HCT116 (cell line): ENCODE measurements around the gene DHX34. TPM values are rescaled to one million over a fixed set of nuclear protein-coding genes. Genes with fewer than 3 reads are reported as not detected.

Experiments used
- ATAC-seq: fragments of 200-7000 bp; cut with Tn5 transposase; 2 replicates; pipeline ENCODE4 v1.9.1; 2020; ENCODE audit warnings: mild to moderate bottlenecking, moderate library complexity
- BruUV-seq: library from RNA; stranded (reverse); fragments of 400-500 nt; replicated peaks from 2 replicates; lab custom pipeline; 2021; lab: Mats Ljungman, UMichigan
- CTCF ChIA-PET: fragments of 300-600 bp; sonication (Branson Sonifier 250); formaldehyde crosslinking; loops from one replicate; lab custom pipeline; 2021; ENCODE audit warnings: antibody characterized with exemption; lab: Charles Lee
- POLR2A ChIA-PET: fragments of 300-600, 350-600 bp; sonication (Branson Sonifier 250); formaldehyde crosslinking; loops from one replicate; lab custom pipeline; 2021; ENCODE audit warnings: antibody characterized with exemption; lab: Charles Lee
- RAD21 ChIA-PET, 2 experiments: fragments of 300-600 bp; sonication (Branson Sonifier 250); formaldehyde crosslinking; loops; one replicate each; lab custom pipeline; 2023; ENCODE audit warnings: low total read pairs in 2 of 2; ENCODE audit not compliant: uncharacterized antibody in 2 of 2, unreplicated experiment in 2 of 2, low non-redundant PET in 1 of 2; lab: Charles Lee
- DNase-seq: peaks from one replicate; pipeline ENCODE4 v3.0.0-alpha.2; 2010; ENCODE audit warnings: low read depth, low spot score
- H2AFZ ChIP-seq: fragments of 200-600 bp; shearing (Covaris generic), sonication (generic); 2 replicates; pipeline ENCODE4 v1.6.1; 2017; ENCODE audit warnings: low read depth, mixed run types, mixed read lengths, antibody characterized with exemption, low read length; ENCODE audit not compliant: poor library complexity, severe bottlenecking
- H3K27ac ChIP-seq: 2 replicates; pipeline ENCODE4 v1.5.1; 2012; ENCODE audit warnings: low read depth, low read length
- H3K27me3 ChIP-seq: fragments of 200-600 bp; sonication (generic); 2 replicates; pipeline ENCODE4 v1.6.1; 2016; ENCODE audit warnings: mixed run types, low read length, mixed read lengths; ENCODE audit not compliant: insufficient read depth
- H3K36me3 ChIP-seq, 2 experiments: fragments of 200-500 bp in 1 of 2; fragments of 200-600 bp in 1 of 2; sonication (Bioruptor generic) in 1 of 2; sonication (generic) in 1 of 2; 2 replicates each; pipeline versions ENCODE4 v1.5.1 to v1.6.1; 2014 to 2016; ENCODE audit warnings: low read length in 2 of 2, inconsistent platforms in 1 of 2, mixed read lengths in 1 of 2, mixed run types in 1 of 2; ENCODE audit not compliant: insufficient read depth in 2 of 2, control insufficient read depth in 1 of 2
- H3K4me1 ChIP-seq, 2 experiments: fragments of 200-600 bp in 1 of 2; sonication (generic) in 1 of 2; 2 replicates each; pipeline versions ENCODE4 v1.5.1 to v1.6.1; 2012 to 2017; ENCODE audit warnings: low read length in 2 of 2, inconsistent platforms in 1 of 2, mild to moderate bottlenecking in 1 of 2, mixed read lengths in 1 of 2, mixed run types in 1 of 2, moderate library complexity in 1 of 2; ENCODE audit not compliant: insufficient read depth in 2 of 2, control insufficient read depth in 1 of 2
- H3K4me2 ChIP-seq: fragments of 200-600 bp; sonication (generic); 2 replicates; pipeline ENCODE4 v1.6.1; 2017; ENCODE audit warnings: mixed run types, low read length, mixed read lengths
- H3K4me3 ChIP-seq, 2 experiments: fragments of 200-600 bp in 1 of 2; sonication (generic) in 1 of 2; replicated peaks in 1 of 2; 2 replicates each; pipeline ENCODE4 v1.5.1; 2011 to 2016; ENCODE audit warnings: low read length in 2 of 2, control low read depth in 1 of 2, low read depth in 1 of 2, mild to moderate bottlenecking in 1 of 2, mixed read lengths in 1 of 2, mixed run types in 1 of 2
- H3K79me2 ChIP-seq: fragments of 200-600 bp; sonication (generic); 2 replicates; pipeline ENCODE4 v1.6.1; 2017; ENCODE audit warnings: mild to moderate bottlenecking, mixed run types, low read length, moderate library complexity, mixed read lengths; ENCODE audit not compliant: insufficient read depth
- H3K9ac ChIP-seq: fragments of 200-600 bp; sonication (generic); 2 replicates; pipeline ENCODE4 v1.6.1; 2016; ENCODE audit warnings: low read length, mixed read lengths
- H3K9me2 ChIP-seq: fragments of 200-600 bp; sonication (generic), shearing (Covaris generic); 2 replicates; pipeline ENCODE4 v1.6.1; 2017; ENCODE audit warnings: mixed run types, mild to moderate bottlenecking, moderate library complexity; ENCODE audit not compliant: insufficient read depth
- H3K9me3 ChIP-seq, 2 experiments: fragments of 200-500 bp in 1 of 2; fragments of 200-600 bp in 1 of 2; sonication (Bioruptor generic) in 1 of 2; sonication (generic) in 1 of 2; 2 replicates each; pipeline ENCODE4 v1.6.1; 2014 to 2017; ENCODE audit warnings: low read length in 2 of 2, mixed read lengths in 2 of 2, inconsistent platforms in 1 of 2, low read depth in 1 of 2, mild to moderate bottlenecking in 1 of 2, mixed run types in 1 of 2, moderate library complexity in 1 of 2; ENCODE audit not compliant: control insufficient read depth in 1 of 2, insufficient read depth in 1 of 2
- H4K20me1 ChIP-seq: fragments of 200-600 bp; sonication (generic), shearing (Covaris generic); 2 replicates; pipeline ENCODE4 v1.6.1; 2017; ENCODE audit warnings: mixed run types, mild to moderate bottlenecking, moderate library complexity; ENCODE audit not compliant: insufficient read depth
- CBX3 ChIP-seq: IDR thresholded peaks from 2 replicates; pipeline ENCODE4 v1.6.1; 2012; ENCODE audit warnings: low read depth
- CEBPB ChIP-seq: IDR thresholded peaks from 2 replicates; pipeline ENCODE4 v1.6.1; 2012; ENCODE audit warnings: low read depth
- EGR1 ChIP-seq: IDR thresholded peaks from 2 replicates; pipeline ENCODE4 v1.6.1; 2012; ENCODE audit warnings: low read depth
- ELF1 ChIP-seq: IDR thresholded peaks from 2 replicates; pipeline ENCODE4 v1.6.1; 2012; ENCODE audit warnings: low read depth, borderline replicate concordance
- EZH2 ChIP-seq: fragments of 200-600 bp; sonication (generic); IDR thresholded peaks from 2 replicates; pipeline ENCODE4 v1.6.1; 2017; ENCODE audit warnings: antibody characterized with exemption, mixed run types
- REST ChIP-seq: IDR thresholded peaks from 2 replicates; pipeline ENCODE4 v1.6.1; 2012; ENCODE audit warnings: low read depth
- SIN3A ChIP-seq: IDR thresholded peaks from 2 replicates; pipeline ENCODE4 v1.6.1; 2012; ENCODE audit warnings: low read depth
- SP1 ChIP-seq: IDR thresholded peaks from 2 replicates; pipeline ENCODE4 v1.6.1; 2012; ENCODE audit warnings: low read depth
- SRF ChIP-seq: IDR thresholded peaks from 2 replicates; pipeline ENCODE4 v1.6.1; 2012; ENCODE audit warnings: low read depth
- TCF7L2 ChIP-seq: IDR thresholded peaks from 2 replicates; pipeline ENCODE4 v1.7.0; 2011; ENCODE audit warnings: borderline replicate concordance, inconsistent platforms; ENCODE audit not compliant: insufficient read depth, insufficient read length; ENCODE audit errors: extremely low read depth
- YY1 ChIP-seq: IDR thresholded peaks from 2 replicates; pipeline ENCODE4 v1.6.1; 2011; ENCODE audit warnings: low read length, low read depth, moderate library complexity, mild to moderate bottlenecking; ENCODE audit not compliant: insufficient replicate concordance; ENCODE audit errors: extremely low read depth
- ZNF274 ChIP-seq: fragments of 200-500 bp; sonication (Bioruptor generic); IDR thresholded peaks from 2 replicates; pipeline ENCODE4 v1.6.1; 2014; ENCODE audit warnings: mild to moderate bottlenecking, low read depth, low read length, inconsistent platforms
- intact Hi-C: fragments of 100-400 bp; cut with micrococcal nuclease; formaldehyde crosslinking; loops from 2 replicates; pipeline ENCODE4 v1.10.0; 2022
- total RNA-seq: library from RNA; stranded (reverse); gene quantifications from one replicate; pipeline ENCODE4 v1.2.1, GENCODE V29; 2021; ENCODE audit not compliant: unreplicated experiment
- TF ChIP-seq, protein P1 (sequence below): IDR thresholded peaks from 2 replicates; pipeline ENCODE4 v1.6.1; 2012
- TF ChIP-seq, protein P2 (sequence below): IDR thresholded peaks from 2 replicates; pipeline ENCODE4 v1.6.1; 2012

The DHX34 gene
- total RNA-seq, 1 experiment from 2014 or later, result 30.5 TPM

GRCh38 chr19:47310819-47311218 lies 38.3 kb upstream of the DHX34 start:
- ATAC-seq, result no peak
- Histone ChIP-seq H3K9ac (no peak overlapping the region), H3K27me3 (no peaks in the 10 kb centered on the region), H3K36me3 (no peaks in the 10 kb centered on the region), H3K9me2 (no peaks in the 10 kb centered on the region), H2AFZ (no peak overlapping the region), H4K20me1 (no peaks in the 10 kb centered on the region), H3K4me1 (peaks cover 18 to 43% of the 10 kb centered on the region in 2 experiments), H3K4me3 (no peak overlapping the region), H3K79me2 (no peaks in the 10 kb centered on the region), H3K9me3 (no peaks in the 10 kb centered on the region), H3K4me2 (no peak overlapping the region), H3K27ac (no peak overlapping the region)
- BruUV-seq, result no TSS peak
- ChIA-PET RAD21 (no interaction called here), CTCF (no interaction called here), POLR2A (no interaction called here)
- intact Hi-C loops, result no loop called here
- TF ChIP-seq, protein P1, sequence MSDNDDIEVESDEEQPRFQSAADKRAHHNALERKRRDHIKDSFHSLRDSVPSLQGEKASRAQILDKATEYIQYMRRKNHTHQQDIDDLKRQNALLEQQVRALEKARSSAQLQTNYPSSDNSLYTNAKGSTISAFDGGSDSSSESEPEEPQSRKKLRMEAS, result no peak
- TF ChIP-seq SP1, result no peak
- TF ChIP-seq SIN3A, result no peak
- TF ChIP-seq ZNF274, result no peak
- TF ChIP-seq YY1, result no peak
- no peak for TF ChIP-seq REST
- TF ChIP-seq EGR1, result no peak
- TF ChIP-seq CEBPB, result no peak
- no peak for TF ChIP-seq SRF
- no peak for TF ChIP-seq CBX3
- TF ChIP-seq EZH2, result no peak
- TF ChIP-seq ELF1, result no peak
- TF ChIP-seq TCF7L2, result no peak
- TF ChIP-seq, protein P2, sequence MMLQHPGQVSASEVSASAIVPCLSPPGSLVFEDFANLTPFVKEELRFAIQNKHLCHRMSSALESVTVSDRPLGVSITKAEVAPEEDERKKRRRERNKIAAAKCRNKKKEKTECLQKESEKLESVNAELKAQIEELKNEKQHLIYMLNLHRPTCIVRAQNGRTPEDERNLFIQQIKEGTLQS, result no peak
- DNase-seq, result no peak
